GM21360 (cell line): ENCODE data around the gene LSS.
"Not testable (repeated sequence)": the region's sequence is repeated elsewhere in the genome, so short reads cannot be mapped to it uniquely, and the experiment has no call there.

Experiments used
- ATAC-seq: cut with Tn5 transposase; IDR thresholded peaks from one replicate; pipeline ENCODE4 v1.9.1; 2021; ENCODE audit warnings: mild to moderate bottlenecking, moderate library complexity; ENCODE audit not compliant: unreplicated experiment

Gene LSS

DNA sequence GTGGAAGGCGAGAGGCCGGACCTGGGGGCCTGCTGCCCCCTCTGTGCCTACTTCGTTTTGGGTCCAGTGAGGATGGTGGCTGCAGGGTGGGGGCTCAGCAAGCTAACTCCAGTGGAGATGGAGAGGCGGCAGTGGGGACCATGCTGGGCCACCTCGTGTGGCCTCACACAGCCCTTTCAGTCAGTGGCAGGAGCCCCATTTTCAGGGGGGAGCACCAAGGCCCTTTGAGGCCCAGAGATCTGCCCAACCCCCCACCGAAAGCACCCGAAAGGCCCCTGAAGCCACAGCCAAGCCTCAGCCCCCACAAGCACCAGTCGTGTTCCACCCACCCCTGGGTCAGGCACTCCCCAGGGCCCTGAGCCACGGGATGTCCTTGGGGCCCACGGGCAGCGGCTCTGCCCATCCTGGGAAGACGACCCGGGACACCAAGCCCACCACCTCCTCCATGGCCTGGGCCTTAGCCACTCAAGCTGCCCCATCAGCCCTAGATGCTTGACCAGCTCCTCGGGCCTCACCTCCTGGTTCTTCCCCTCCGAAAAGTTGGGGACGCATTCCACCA, 73.5 kb downstream of the LSS start:
- no peak for ATAC-seq

DNA sequence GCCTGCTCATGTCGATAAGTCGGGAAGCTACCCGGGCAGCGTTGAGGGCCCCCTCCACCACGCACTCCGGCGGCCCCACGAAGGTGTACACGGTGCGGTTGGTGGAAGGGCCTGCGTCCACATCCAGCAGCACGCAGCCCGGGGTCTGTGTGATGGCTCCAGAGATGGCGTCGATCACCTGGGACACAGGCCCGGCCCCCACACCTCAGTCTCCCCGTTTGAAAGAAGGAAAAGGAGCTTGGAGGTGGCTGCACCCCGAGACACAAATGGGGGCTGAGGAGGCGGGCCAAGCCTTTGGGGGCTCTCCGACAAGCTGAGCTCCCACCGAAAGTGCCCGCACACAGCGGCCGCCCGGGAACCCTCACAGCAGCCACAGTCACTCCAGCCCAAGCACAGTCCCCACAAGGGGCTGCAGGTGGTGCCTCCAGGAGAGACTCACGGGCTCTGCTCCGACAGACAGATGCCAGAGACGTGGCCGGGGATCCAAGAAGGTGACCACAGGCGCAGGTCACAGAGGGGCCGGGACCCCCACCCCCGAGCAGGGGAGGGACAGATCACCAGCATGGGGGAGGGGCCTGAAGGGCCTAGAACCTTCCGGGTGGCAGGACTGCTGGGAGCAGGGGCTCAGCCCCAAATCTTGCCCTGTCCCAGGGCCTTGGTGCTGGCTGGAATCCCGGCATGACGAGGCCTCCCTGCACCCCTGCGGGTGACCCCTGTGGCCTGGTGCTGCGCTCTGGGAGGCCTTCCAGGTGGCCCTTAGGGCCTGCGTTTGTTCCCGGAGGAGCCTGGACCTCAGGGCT, 74.2 kb downstream of the LSS start:
- no peak for ATAC-seq

GRCh38 chr21:46153247-46154154, 75.1 kb downstream of the LSS start:
- no peak for ATAC-seq

DNA sequence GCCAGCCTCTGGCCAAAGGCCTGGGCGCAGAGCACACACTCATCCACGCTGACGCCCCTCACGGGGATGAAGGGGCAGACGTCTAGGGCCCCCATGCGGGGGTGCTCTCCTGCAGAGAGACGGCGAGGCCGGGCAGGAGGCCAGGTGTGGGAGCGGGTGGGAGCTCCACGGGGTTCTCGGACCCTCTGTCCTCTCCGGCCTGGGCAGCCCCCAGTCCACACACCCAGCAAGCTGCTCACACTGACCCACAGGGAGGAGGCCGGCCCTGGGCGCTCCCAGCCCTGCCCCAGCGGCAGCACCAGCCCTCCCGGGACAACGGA, 75.7 kb downstream of the LSS start:
- ATAC-seq = no peak

DNA sequence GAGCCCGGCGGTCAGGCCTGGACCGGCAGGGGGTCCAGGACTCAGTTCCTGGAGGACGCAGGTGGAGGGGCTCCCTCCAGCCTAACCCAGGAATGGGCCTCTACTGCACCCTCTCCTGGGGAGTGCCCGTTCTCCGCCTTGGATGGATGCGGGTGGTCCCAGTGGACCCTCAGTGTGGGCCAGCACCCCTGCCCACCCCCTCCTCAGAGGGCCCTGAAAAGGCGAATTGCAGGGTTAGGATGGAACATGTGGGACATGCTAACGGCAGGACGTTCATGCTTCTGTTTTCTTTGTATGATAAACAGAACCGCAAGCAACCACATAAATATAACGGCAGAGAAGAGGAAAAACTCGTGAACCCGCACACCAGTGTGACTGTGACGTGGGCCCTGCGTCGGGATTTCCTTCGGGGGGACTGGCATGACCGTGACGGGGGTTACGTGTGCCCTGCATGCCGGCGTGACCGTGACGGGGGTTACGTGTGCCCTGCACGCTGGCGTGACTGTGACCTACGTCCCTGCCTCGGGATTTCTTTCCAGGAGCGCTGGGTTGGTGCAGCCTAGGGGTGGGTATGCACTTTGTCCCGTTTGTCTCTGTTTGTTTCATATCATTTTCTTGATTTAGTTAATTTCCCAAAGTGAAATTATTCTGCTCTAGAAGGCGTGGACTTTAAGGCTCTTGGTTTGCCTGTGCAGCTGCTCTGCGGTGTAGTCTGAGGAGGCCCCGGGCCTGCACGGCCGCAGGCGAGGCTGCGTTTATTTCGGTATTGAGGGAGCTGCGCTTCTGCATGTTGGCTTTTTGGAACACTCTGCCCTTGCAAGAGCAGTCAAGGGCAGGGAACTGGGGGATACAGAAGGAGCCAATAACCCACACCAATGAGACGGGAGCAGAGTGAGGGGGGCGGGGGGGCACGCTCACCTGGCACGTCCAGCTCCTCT, 76.3 kb downstream of the LSS start:
- ATAC-seq = no peak

DNA sequence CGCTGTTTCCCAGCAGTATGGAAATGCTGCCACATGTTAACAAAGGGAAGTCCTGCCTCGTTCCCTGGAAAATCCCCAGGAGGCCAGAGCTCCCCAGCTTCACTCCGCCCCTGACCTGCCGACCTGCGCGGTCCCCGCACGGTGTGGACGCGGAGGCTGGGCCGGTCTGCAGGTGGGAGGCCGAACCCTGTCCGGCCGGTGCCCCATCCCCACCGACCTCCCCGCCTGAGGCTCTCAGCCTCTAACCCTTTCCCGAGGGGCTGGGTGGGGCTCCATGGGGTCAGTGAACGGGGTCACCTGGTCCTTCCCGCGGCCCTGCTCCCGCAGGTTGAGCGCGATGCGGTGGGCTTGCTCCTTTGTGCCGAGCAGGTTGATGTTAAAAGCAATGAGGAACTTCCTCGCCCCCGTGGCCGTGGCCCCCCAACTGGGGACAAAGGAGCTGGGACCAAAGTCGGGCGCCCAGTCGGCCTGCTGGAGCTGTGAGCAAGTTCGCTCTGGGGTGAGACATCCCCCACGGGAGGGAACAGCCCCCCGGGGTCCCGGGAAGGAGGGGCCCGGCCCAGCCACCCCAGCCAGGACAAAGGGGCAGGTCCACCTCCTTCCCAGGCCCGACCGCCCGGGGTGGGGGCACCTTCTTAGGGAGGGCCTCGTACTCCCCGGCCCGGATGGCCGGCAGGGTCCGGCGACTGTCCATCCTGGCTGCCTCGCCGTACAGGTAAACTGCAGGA, 77.1 kb downstream of the LSS start:
- no peak for ATAC-seq

DNA sequence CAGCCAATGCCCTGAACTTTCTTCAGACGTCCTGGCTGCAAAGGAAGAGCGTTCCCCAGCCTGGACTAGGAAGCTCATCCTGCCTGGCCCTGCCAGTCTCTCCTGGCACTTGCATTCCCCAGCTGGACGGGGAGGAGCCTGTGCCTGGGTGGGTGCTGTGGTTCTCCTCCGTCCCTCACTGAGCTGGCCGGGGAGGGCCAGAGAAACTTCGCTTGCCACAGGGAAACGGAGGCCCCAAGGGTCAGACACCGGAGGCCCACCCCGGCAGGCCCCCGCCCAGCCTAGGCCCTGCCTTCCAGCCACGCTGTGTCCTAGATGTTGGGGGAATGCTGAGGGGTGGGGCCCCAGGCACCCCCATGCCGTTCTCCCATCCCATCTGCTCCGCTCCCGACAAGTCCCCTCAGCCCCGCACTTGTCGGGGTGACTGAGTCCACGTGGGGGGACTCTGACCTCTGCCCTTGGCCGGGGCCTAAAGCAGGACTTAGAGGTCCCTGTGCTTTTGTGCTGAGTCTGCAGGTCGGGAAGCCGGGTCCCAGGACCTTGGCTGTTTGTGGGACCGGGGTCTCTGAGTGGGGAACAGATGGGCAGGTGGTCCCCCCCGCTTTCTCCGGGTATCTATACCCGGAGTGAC, 78.0 kb downstream of the LSS start:
- ATAC-seq = no peak

DNA sequence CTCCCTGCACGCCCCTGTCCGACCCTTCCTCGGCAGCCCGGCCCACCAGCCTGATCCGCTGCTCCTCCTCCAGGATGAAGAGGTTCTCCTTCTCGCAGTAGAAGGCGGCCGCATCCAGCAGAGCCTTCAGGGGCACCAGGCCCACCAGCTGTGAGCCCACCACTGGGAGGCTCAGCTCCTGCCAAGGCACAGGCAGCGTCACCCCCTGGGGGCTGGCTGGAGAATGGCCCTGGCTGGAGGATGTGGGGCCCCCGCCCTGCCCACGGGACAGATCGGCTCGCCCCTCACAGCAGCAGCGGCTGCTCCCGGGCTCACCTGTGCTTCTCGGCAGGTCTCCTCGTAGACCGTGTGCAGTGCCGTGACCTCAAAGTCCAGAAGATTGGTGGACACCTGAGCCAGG, 78.5 kb downstream of the LSS start:
- no peak for ATAC-seq

DNA sequence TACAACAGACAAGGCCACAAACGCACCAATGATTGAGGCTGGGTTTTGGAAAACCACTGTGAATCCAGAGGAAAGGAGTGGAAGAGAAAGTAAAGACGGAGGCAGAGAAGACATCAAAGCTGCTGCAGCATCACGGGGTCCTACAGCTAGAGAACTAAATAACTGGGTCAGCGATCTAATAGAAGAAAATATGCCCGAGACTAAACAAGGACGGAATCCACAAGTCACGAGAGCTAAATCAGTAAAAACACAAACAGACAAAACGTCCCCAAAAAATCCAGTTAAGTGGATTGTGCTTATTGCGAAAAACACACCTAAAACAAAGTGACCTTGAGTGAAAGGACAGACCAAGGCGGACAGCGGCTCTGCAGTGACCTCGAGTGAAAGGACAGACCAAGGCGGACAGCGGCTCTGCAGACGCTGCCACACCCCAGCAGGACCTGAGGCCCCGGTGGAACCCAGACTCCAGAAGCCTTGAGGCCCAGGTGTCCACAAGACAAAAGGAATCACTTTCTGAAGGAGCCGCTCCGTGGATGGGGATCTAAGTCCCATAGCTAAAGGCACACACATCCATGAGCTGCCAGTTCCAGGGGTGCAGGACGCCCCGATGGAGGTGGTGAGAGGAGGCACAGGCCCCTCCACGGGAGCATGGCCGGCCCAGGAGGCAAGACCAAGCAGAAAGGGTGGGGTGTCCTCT, 79.2 kb downstream of the LSS start:
- ATAC-seq = no peak

DNA sequence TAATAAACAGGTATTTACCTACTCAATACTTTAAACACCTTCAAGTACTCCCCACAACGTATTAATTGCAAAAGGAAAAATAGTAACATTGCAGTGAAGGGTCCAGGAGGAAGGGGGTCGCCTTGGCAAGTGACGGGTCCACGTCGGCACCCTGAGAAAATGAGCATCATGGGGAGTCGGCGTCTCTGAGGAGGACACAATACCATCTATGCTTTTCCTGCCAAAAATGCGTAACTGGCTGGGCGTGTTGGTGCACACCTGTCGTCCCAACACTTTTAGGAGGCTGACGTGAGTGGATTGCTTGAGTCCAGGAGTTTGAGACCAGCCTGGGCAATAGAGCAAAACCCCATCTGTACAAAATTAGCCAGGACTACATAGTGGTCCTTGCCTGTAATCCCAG, 80.5 kb downstream of the LSS start:
- no peak for ATAC-seq

- ATAC-seq = not testable (repeated sequence)
Observed at GRCh38 chr21:46147429-46147828, 81.1 kb downstream of the LSS start.

- no peak for ATAC-seq
Observed at GRCh38 chr21:46146856-46147255, 81.7 kb downstream of the LSS start.

DNA sequence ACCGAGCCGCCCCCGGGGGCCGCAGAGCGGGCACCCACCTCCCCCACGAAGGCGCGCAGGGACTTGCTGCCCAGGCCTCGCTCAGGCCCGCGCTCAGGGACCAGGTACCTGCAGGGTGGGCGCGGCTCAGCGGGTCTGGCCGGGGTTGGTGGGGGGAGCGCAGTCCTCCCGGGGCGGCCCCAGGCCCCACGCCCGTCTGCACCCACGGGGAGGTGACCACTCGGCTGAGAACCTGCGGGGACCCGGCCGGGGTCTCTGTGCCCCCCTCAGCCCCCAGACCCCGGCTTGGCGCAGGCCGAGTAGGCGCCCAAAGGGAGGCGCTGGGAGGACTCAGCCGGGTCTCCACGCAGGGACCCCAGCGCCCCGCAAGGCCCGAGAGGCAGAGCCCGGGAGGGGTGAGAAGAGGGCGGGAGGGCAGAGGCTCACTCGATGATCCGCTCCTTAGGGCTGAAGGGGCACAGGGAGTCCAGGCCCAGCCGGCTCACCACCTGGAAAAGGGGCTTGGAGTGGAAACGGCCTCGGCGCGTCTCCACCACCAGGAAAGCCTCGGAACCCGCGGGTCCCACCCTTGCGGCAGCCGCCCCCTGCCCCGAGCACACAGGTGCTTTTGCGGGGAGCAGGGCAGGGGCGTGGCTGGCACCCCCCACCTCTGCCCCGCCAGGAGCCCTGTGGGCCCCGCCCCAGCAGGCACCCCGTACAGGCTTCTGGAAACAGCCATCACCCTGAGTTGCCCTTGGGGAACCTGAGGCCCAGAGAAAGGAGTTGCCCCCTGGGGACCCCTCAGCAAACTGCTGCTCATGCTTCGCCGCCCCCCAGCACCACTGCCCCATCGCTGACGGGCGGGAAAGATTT, 82.5 kb downstream of the LSS start:
- ATAC-seq = no peak

DNA sequence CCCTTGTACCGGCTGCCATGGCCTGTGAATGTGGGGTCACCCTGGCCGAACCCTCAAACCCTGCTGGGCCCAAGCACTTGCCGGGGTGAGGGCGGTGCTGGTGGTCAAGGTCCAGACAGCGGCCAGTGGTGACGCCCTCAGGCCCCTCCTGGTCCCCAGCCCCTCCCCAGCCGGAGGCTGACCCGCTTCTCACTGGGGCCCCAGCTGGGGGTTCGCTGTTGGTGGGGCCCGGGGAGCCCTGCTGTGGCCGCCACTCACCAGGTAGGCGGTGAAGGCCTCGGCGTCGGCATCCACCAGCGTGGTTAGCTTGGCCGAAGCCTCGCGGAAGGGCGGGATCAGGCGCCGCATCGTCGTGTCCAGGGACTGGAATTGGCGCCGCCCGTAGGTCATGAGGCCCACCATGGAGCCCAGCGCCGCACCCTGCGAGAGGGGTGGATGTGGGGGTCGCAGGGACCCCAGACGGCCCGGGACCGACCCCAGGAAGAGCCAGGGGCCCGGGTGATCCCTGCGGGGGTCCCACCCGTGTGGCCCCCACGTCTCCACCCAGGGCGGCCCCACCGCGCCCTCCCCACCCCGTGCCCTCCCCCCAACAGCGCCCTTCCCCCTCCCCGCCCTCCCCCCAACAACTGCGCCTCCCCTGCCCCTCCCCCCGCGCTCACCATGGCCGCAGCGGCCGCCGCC, 83.3 kb downstream of the LSS start:
- no peak for ATAC-seq

DNA sequence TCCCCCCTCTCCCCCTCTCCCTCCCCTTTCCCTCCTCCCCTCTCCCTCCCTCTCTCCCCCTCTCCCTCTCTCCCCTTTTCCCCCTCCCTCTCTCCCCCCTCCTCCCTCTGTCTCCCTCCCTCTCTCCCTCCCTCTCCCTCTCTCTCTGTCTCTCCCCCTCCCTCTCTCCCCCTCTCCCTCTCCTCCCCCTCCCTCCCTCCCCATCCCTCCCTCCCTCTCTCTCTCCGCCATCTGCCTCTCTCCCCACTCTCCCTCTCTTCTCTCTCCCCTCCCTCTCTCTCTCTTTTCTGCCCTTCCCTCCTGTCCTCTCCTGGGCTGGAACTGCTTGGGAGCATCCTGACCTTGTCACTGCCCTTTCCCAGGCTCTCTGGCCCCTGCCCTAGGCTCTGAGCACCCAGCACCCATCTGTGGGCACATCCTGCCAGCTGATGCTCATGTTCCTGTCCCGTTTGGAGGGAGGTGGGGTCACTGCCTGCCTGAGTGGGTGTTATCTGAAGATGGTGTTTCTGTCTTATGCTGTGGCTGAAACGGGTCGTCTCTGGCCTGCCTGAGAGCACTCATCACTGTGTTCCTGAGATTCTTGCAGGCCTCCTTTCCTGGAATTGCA, 84.0 kb downstream of the LSS start:
- no peak for ATAC-seq

- no peak for ATAC-seq
Observed at GRCh38 chr21:46142582-46143473, 85.7 kb downstream of the LSS start.
